ENCODE data around the gene RPUSD1.

DNA sequence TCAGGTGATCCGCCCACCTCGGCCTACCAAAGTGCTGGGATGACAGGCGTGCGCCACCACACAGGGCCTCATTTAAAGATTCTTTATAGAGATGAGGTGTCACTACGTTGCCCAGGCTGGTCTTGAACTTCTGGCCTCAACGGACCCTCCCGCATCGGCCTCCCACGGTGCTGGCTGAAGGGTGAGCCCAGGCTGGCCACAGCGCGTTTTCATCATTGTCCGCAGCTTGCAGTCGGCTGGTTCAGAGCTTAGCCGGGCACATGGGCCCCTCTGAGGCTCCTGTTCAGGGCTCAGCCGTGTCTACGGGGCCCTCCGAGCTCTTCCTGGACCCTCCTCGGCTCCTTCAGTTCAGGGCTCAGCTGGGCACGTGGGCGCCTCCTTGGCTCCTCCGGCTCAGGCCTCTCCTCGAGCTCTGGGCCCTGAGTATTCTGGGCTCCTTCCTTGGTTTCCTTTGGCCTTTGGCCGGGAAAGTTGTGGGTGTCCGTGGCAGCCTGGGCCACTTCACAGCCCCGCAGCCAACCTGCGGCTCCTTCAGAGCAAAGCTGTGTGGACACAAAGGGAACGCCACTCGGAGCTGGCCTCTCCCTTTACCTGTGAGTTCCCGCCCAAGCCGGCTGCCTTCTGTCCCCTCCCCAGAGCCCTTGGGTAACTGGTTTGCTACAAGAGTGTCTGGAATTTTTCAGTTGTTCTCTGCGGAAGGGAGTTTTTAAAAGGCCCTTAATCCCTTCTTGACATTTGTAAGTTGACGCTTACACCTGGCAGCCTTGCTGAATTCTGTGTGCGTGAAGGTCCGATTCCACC, 28.9 kb downstream of the RPUSD1 start:
- TF ChIP-seq, protein P1, sequence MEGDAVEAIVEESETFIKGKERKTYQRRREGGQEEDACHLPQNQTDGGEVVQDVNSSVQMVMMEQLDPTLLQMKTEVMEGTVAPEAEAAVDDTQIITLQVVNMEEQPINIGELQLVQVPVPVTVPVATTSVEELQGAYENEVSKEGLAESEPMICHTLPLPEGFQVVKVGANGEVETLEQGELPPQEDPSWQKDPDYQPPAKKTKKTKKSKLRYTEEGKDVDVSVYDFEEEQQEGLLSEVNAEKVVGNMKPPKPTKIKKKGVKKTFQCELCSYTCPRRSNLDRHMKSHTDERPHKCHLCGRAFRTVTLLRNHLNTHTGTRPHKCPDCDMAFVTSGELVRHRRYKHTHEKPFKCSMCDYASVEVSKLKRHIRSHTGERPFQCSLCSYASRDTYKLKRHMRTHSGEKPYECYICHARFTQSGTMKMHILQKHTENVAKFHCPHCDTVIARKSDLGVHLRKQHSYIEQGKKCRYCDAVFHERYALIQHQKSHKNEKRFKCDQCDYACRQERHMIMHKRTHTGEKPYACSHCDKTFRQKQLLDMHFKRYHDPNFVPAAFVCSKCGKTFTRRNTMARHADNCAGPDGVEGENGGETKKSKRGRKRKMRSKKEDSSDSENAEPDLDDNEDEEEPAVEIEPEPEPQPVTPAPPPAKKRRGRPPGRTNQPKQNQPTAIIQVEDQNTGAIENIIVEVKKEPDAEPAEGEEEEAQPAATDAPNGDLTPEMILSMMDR (IDR thresholded peaks at IDR 0.05), result no peak
- TF ChIP-seq POLR2A (IDR thresholded peaks at IDR 0.05), result no peak

Measured in heart left ventricle (tissue), 13 donors.